Duodenal mucosa (tissue), 2 donors: ENCODE measurements around the gene PCID2.

Experiments used
- H3K27ac ChIP-seq: one replicate; pipeline ENCODE4 v1.7.0; 2013; ENCODE audit warnings: low read depth, low read length
- H3K27me3 ChIP-seq, 2 donors: one replicate each; pipeline ENCODE4 v1.7.0; 2013; ENCODE audit warnings: low read length in 2 of 2, control low read depth in 1 of 2; ENCODE audit not compliant: insufficient read depth in 2 of 2, control insufficient read depth in 1 of 2
- H3K36me3 ChIP-seq, 2 donors: one replicate each; pipeline ENCODE4 v1.7.0; 2013; ENCODE audit warnings: low read length in 2 of 2, control low read depth in 1 of 2; ENCODE audit not compliant: insufficient read depth in 2 of 2, control insufficient read depth in 1 of 2
- H3K4me1 ChIP-seq, 2 donors: one replicate each; pipeline ENCODE4 v1.7.0; 2013; ENCODE audit warnings: low read length in 2 of 2, control low read depth in 1 of 2; ENCODE audit not compliant: insufficient read depth in 2 of 2, control insufficient read depth in 1 of 2
- H3K4me3 ChIP-seq, 2 donors: one replicate each; pipeline ENCODE4 v1.7.0; 2013; ENCODE audit warnings: low read length in 2 of 2, low read depth in 1 of 2
- H3K9ac ChIP-seq, 2 donors: one replicate each; pipeline ENCODE4 v1.7.0; 2013; ENCODE audit warnings: low read length in 2 of 2, low read depth in 1 of 2
- H3K9me3 ChIP-seq, 2 donors: one replicate each; pipeline ENCODE4 v1.7.0; 2013; ENCODE audit warnings: low read length in 2 of 2, control low read depth in 1 of 2; ENCODE audit not compliant: control insufficient read depth in 1 of 2

PCID2 gene

GRCh38 chr13:113190181-113190580, 18.3 kb downstream of the PCID2 start:
- H3K27ac ChIP-seq = no peak overlapping the region
- no peaks in the 10 kb centered on the region for H3K27me3 ChIP-seq
- peaks cover 18 to 72% of the 10 kb centered on the region in 2 donors for H3K36me3 ChIP-seq
- no peaks in the 10 kb centered on the region for H3K4me1 ChIP-seq
- no peak overlapping the region for H3K9ac ChIP-seq
- H3K9me3 ChIP-seq = no peaks in the 10 kb centered on the region
- H3K4me3 ChIP-seq = no peak overlapping the region

GRCh38 chr13:113187883-113188665, 20.4 kb downstream of the PCID2 start:
- Histone ChIP-seq H3K27me3 (no peaks in the 10 kb centered on the region), H3K9me3 (no peaks in the 10 kb centered on the region), H3K4me1 (no peaks in the 10 kb centered on the region), H3K36me3 (peaks cover 18 to 67% of the 10 kb centered on the region in 2 donors), H3K9ac (no peak overlapping the region), H3K27ac (no peak overlapping the region), H3K4me3 (no peak overlapping the region)

GRCh38 chr13:113187263-113187669, 21.2 kb downstream of the PCID2 start:
- Histone ChIP-seq H3K27me3 (no peaks in the 10 kb centered on the region), H3K36me3 (peaks cover 21 to 60% of the 10 kb centered on the region in 2 donors), H3K4me1 (no peaks in the 10 kb centered on the region), H3K4me3 (no peak overlapping the region), H3K9ac (no peak overlapping the region), H3K9me3 (no peaks in the 10 kb centered on the region), H3K27ac (no peak overlapping the region)

DNA sequence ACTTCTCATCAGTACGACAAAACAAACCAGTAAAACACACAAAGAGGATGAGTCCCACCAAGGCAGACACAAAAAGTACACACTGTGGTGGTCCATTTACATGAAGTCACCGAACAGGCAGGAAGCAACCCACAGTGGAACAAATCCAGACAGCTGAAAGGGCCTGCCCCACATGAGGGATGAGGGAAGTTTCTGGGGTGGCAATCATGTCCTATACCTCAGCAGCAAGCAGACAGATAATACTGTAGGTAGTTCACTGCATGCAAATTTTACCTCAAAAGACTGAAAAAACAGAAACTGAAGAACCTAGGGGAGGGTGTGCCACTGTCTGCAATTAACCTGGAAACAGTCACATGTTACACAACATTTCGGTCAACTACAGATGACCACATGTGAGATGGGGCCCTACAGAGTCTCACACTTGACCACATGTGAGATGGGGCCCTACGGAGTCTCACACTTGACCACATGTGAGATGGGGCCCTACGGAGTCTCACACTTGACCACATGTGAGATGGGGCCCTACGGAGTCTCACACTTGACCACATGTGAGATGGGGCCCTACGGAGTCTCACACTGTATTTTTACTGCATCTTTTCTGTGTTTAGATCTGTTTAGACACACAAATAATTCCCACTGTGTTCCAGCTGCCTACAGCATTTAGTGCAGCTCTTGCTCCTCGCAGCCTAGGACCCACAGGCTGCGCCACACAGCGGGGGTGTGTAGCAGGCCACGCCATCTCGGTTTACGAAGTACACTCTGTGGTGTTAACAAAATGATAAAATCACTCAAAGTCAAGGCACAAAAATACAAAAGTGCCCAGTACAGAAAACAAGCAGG, 22.2 kb downstream of the PCID2 start:
- peaks cover 21 to 58% of the 10 kb centered on the region in 2 donors for H3K36me3 ChIP-seq
- no peaks in the 10 kb centered on the region for H3K27me3 ChIP-seq
- H3K9me3 ChIP-seq = no peaks in the 10 kb centered on the region
- no peak overlapping the region for H3K4me3 ChIP-seq
- H3K27ac ChIP-seq = no peak overlapping the region
- no peak overlapping the region for H3K9ac ChIP-seq
- H3K4me1 ChIP-seq = no peaks in the 10 kb centered on the region

GRCh38 chr13:113184568-113185440, 23.7 kb downstream of the PCID2 start:
- H3K27ac ChIP-seq = no peak overlapping the region
- no peaks in the 10 kb centered on the region for H3K4me1 ChIP-seq
- H3K9me3 ChIP-seq = no peaks in the 10 kb centered on the region
- H3K4me3 ChIP-seq = no peak overlapping the region
- no peak overlapping the region for H3K9ac ChIP-seq
- no peaks in the 10 kb centered on the region for H3K27me3 ChIP-seq
- H3K36me3 ChIP-seq = peaks cover 28 to 62% of the 10 kb centered on the region in 2 donors

- Histone ChIP-seq H3K9me3 (no peaks in the 10 kb centered on the region), H3K27me3 (no peaks in the 10 kb centered on the region), H3K4me1 (no peaks in the 10 kb centered on the region), H3K4me3 (no peak overlapping the region), H3K36me3 (peaks cover 37 to 67% of the 10 kb centered on the region in 2 donors), H3K27ac (no peak overlapping the region), H3K9ac (no peak overlapping the region)
Measured at GRCh38 chr13:113183450-113184129, 24.9 kb downstream of the PCID2 start.

GRCh38 chr13:113182046-113182445, 26.4 kb downstream of the PCID2 start:
- no peak overlapping the region for H3K9ac ChIP-seq

DNA sequence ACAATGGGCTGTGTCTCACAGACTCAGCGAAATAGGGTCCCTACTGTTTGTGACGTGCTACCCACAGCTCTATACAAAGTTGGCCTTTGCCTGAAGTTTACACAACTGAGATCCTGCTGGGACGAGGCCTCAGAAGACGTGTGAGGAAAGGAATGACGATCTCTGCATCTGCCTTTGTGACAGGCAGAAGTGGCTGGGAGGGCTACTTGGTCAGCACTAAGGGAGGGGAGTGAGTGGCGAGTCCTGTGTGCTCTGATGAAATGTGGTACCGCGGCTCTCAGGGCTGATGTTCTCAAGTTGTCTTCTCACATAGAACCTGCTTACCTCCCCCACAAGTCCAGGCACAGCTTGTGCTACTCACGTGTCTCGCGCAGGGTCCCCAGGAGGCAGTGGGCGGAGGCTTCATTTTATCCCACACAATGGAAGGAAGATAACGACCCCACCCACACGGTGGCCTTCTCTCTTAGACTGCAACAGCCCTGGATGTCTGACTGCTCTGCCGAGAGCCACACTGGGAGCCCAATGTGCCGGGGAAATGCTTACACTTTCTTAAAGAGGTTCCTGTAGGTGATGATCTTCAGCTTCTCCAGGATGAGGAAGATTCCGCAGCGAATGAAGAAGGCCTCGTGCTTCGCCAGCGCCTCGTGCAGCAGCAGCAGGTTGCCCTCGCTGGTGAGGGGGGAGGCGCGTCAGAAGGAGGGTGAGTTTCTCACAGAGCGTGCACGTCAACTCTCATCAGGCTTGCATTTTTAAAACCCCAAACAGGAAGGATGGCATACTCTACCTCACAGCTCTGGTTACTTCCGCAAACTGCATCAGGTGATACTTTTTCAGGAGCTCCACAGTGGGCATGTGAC, 28.9 kb downstream of the PCID2 start:
- Histone ChIP-seq H3K9me3 (no peaks in the 10 kb centered on the region), H3K9ac (no peak overlapping the region), H3K36me3 (peaks cover 53 to 82% of the 10 kb centered on the region in 2 donors), H3K4me1 (no peaks in the 10 kb centered on the region), H3K27ac (no peak overlapping the region), H3K4me3 (no peak overlapping the region), H3K27me3 (no peaks in the 10 kb centered on the region)

More at GRCh38 chr13:113182046-113182445, 26.4 kb downstream of the PCID2 start:
- Histone ChIP-seq H3K27ac (no peak overlapping the region), H3K36me3 (peaks cover 45 to 71% of the 10 kb centered on the region in 2 donors), H3K4me3 (no peak overlapping the region), H3K4me1 (no peaks in the 10 kb centered on the region), H3K9me3 (no peaks in the 10 kb centered on the region), H3K27me3 (no peaks in the 10 kb centered on the region)

DNA sequence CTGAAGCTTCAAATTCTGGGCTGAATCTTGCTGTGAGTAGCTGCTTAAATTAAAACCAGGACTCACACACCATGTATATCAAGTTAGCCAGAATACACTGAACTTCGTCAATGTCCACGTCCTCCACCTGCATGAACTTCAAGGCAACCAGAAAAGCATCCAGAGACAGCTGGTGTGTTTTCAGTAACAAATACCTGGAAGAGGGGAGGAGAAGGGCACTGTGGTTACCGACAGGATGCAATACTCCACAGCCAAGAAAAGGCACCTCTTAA, 29.6 kb downstream of the PCID2 start:
- Histone ChIP-seq H3K36me3 (peaks cover 49 to 80% of the 10 kb centered on the region in 2 donors), H3K27ac (no peak overlapping the region)

More for the DNA sequence above, 29.6 kb downstream of the PCID2 start:
- Histone ChIP-seq H3K27me3 (no peaks in the 10 kb centered on the region), H3K4me3 (no peak overlapping the region), H3K9ac (no peak overlapping the region), H3K9me3 (no peaks in the 10 kb centered on the region), H3K4me1 (no peaks in the 10 kb centered on the region)
